HT1080 (cell line): Measurements from ENCODE around the gene FBXL17. TPM values are rescaled to one million over a fixed set of nuclear protein-coding genes. Genes with fewer than 3 reads are reported as not detected.
A peak's percentile ranks its signal among the peaks of the same experiment; 100 is the strongest.

Experiments
- DNase-seq: peaks from one replicate; pipeline ENCODE4 v3.0.0-alpha.2; 2015; ENCODE audit warnings: low read depth
- total RNA-seq: library from RNA; depleted of rRNA; stranded (reverse); fragments of >200 nt; shearing (Covaris generic); gene quantifications from 2 replicates; pipeline ENCODE4 v1.2.3, GENCODE V29; 2014

The FBXL17 gene
- total RNA-seq, 1 experiment from 2014 or later = 6.6 TPM

DNA sequence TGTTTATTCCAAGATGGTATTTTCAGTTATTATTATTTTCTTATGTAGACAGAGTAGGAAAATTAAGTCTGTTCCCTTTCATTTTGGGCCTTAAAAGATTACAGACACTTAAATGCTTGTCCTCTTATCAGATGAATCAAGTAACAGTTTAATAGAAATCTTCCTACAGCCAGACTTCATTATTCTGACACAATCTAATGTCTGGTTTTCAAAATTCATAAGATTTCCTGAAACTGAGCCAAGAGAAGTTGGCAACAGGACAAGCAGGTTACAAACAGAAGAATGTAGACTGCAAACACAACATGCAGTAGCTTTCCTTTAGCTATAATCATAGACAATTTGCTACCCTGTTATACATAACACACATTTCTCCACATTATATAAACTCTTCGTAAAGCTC is 130.5 kb downstream of the FBXL17 start:
- DNase-seq = no peak

DNA sequence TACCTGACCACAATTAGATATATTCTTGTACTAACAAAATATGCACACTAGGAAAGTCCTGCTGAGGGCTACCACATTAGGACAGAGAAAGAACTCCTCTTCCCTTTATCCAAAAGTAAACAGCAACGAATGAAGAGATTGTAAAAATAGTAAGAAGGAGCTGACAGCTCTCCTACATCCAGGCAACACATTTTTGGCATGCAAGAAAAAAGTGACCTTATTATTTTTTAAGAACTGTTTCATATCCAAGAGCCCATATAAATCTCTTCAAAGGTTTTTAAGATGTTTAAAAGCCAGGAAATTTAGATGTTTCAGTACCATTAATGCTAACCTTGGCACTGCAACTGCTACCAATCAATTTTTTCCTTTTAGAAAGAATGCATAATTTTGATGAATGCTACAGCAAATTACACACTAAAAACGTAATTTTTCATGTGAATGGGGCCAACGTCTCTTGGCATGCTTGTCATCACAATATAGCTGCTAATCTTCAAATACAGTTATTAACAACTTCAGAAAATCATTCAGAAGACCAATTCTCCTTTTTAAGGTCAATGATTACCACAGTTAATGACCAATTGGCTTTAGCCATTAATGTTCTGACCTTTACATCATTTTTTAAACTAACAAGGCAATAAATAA is 132.0 kb downstream of the FBXL17 start:
- no peak for DNase-seq

DNA sequence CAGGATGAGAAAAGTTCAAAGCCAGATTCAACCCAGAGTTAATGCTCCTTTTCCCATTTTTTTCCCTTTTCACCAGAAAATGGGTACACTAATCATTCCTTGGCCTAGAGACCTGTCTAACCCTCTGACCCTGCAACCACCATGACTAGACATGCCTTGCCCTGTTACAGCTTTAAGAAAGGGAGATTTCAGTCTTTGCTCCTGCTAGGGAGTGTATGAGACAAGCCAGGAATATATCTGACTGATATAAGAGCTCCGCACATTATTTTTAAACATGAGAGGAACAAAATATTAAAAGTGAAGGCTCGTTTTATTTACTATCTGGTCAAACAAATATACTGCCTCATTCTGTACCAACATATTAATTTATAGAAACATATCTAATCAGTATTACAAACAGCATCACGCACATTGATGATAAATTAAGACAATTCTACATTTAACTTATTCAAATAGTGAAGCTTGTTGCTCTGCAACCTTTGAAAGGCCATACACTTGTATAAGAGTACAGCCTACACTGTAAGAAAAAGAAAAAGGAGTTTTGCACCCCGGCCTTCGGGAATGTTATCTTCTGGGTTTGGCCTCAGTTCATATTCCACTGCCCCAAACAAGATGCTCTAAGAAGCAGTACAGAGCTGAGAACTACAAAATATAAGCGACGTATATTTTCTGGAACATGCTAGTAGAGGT is 132.7 kb downstream of the FBXL17 start:
- DNase-seq = no peak

DNA sequence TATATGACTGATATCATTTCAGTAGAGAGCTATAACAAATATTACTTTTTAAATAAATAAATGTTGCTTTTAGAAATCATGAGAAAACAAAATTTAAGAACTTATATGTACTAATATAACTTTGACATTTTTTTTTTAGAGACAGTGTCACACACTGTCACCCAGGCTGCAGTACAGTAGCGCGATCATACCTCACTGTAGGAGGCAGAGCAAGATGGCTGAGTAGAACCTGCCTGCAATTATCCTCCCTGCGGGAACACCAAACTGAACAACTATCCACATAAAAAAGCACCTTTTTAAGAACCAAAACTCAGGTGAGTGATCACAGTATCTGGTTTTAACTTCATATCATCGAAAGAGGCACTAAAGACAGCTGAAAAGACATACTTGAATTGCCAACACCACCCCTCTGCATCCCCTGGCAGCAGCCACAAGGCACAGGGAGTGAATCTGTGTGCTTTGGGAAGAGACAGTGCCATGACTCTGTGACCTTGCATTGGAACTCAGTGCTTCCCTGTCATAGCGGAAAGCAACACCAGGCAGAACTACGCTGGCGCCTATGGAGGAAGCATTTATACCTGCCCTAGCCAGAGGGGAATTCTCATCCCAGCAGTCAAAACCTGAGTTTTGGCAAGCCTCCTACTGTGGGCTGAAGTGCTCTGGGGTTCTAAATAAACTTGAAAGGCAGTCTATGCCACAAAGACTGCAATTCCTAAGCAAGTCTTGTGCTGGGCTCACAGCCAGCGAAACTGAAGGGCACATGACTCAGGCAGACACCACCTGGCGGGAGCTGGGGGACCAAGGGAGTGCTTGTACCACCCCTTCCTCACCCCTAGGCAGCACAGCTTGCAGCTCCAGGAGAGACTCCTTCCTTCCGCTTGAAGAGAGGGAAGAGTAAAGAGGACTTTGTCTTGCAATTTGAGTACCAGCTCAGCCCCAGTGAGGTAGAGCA is 142.7 kb downstream of the FBXL17 start:
- DNase-seq = peak; percentile 48

DNA sequence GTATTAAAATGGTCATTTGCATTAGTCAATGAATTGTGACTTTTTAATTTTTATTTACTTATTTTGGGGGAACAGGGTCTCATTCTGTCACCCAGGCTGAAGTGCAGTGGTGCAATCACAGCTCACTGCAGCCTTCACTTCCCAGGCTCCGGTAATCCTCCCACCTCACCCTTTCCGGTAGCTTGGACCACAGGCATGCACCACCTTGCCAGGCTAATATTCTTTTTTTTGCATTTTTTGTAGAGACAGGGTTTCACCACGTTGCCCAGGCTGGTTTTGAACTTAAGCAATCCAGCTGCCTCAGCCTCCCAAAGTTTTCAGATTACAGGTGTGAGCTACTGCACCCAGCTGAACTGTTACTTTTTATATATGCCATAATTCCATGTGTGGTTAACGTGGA is 143.4 kb downstream of the FBXL17 start:
- DNase-seq = no peak

DNA sequence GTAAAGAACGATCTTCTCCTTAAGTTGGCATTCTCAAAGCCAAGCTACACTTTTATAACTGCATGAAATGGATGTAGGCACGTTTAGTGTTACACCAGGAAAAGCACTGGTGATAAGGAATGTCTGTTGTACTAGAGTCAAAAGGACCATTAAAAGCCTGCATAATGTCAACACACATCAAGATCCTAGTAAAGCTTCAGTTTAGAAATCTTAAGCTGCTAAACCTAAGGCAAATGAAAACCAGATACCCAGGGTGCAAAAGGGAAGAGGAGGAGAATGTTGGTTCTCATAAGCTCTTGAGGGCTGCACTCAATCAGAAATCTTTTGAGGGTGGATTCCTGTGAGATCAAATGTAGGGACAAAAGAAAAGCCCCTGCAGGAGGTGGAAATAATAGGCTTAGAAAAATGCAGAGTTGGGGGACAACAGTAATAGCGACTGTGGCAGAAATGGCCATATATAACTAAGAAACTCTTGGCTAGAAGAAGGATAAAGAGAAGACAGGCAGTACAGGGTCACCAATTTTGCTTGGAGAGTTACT is 148.2 kb downstream of the FBXL17 start:
- DNase-seq = no peak

DNA sequence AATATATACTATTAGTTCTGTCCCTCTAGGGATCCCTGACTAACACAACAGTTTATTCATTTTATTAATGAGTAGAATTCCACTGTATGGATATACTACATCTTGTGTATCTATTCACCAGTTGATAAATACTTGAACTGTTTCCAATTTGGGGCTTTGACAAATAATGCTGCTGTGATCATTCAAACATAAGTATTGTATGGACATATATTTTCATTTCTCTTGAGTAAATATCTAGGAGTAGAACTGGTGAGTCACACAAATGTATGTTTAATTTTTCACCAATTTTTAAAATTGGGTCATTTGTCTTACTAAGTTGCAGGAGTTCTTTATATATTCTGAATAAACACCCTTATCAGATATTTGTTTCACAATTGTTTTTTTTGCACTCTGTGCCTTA is 149.1 kb downstream of the FBXL17 start:
- no peak for DNase-seq

DNA sequence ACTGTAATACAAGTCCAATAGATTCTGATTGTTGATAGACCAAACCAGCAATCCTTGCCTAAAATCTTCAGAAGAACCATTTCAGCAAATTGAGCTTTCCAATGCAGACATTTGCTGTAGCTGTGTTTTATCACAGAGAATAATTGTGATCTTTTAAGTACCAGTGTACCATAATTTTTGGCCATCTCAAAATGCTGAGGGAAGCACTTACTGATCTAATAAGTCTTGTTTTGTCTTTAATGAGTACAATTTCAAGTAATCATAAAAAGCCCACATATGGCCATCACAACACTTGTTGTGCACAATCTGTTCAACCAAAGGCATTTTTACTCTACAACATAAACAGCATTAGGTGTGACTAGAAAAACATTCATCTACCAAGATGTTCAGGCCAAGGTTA is 159.9 kb downstream of the FBXL17 start:
- no peak for DNase-seq

DNA sequence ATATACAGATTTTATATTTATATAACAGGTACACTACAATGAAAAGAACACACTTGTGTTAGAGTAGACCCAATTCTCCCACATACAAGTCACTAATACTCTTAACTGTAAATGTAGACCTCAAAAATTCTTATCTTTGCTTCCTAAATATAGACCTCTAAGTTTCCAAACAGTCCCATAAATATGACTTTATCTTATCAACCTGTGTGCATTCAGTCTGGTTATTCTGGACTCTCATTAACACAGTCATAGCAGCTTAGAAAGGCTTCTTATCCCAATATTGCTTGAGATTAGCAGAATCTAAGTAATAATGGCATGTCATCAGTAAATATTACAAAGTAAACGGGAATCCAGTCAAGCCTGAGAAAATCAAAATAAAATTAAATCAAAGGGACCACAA is 161.1 kb downstream of the FBXL17 start:
- DNase-seq = no peak

DNA sequence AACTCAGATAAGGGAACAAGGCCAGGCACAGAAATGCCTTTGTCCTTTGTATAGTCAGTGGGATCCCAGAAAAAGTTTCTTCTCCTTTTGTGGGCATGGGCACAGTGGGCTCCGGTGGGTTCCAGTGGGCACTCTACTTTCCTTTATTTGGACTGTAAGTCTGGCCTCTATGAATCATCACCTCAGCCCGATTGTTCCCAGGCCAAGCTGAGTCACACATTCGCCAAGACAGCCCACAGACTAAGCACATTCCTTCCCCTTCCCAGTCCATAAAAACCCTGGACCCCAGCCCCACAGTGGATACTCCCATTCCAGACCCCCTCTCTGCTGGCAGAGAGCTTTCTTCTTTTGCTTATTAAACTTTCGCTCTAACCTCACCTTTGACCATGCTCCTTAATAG is 165.0 kb downstream of the FBXL17 start:
- DNase-seq = peak; percentile 90

DNA sequence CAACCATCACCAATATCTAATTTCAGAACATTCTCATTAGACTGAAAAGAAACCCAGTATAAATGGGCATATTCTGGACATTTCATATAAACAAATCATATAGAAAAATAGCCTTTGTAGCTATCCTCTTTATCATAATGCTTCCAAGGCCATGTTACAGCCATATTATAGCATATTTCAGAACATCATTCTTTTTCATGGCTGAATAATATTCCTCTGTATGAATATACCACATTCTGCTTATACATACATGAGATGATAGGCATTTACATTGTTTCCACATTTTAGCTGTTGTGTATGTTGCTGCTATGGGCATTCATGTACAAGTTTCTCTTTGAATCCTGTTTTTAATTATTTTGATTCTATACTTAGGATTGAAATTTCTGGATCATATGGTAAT is 167.0 kb downstream of the FBXL17 start:
- no peak for DNase-seq

DNA sequence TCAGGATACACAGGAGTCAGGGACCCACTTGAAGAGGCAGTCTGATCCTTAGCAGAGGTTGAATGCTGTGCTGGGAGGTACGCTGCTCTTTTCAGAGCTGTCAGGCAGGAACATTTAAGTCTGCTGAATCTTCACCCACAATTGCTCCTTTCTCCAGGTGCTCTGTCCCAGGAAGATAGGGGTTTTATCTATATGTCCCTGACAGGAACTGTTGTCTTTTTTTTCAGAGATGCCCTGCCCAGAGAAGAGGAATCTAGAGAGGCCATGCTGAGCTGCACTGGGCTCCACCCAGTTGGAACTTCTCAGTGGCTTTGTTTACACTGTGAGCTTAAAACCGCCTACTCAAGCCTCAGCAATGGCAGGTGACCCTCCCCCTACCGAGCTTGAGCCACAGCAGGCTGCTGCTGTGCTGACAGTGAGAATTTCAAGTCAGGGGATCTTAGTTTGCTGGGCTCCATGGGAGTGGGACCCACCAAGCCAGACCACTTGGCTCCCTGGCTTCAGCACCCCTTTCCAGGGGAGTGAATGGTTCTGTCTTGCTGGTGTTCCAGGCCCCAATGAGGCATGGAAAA is 169.0 kb downstream of the FBXL17 start:
- DNase-seq = peak; percentile 3

DNA sequence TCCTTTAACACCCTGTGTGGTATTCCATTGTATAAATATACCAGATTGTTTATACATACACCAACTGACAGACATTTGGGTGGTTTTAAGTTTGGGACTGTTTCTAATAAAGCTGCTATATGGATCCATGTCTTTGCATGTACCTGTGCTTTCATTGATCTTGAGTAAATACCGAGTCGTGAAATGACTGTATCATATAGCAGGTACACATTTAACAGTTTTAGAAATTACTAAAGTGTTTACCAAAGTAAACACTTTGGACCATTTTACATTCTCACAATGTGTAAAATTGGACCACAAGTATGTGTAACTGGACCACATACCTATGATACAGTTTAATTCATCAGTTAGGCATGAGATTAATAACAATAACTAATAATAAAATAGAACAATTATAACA is 175.2 kb downstream of the FBXL17 start:
- no peak for DNase-seq

DNA sequence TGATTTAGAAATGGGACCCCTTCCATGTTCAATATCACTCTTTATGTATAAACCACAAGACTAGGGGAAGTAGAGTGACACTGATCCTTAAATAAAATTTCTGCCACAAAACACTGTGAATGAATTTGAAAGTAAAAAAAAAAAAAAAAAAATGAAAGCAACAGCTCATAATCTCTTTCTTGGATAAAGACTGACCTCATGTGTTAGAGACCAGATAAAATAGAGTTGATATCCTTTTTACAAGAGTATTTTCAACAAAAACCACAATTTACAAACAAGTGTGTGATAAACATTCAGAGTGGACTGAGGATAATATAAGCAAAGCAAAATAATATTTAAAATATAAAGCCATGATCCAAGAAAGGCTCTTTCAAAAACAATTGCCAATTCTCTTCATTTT is 180.2 kb downstream of the FBXL17 start:
- DNase-seq = no peak

DNA sequence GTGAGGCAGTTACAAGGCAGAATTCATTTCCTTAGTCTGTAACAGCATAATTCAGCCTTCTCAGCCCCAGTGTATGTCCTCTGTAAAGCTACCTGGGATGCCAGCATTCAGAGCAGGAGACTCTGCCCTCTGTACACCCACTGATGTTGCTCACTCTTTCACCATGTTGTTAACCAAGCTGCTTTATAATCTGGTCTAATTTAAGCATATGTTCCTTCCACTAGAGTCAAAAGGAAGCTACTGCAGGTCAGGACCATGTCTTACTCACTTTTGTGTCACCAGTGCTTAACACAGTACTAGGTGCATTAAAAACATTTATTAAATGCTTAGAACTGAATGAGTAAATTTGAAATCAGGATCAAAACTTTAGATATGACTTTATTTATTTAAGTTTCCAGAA is 185.6 kb downstream of the FBXL17 start:
- no peak for DNase-seq

DNA sequence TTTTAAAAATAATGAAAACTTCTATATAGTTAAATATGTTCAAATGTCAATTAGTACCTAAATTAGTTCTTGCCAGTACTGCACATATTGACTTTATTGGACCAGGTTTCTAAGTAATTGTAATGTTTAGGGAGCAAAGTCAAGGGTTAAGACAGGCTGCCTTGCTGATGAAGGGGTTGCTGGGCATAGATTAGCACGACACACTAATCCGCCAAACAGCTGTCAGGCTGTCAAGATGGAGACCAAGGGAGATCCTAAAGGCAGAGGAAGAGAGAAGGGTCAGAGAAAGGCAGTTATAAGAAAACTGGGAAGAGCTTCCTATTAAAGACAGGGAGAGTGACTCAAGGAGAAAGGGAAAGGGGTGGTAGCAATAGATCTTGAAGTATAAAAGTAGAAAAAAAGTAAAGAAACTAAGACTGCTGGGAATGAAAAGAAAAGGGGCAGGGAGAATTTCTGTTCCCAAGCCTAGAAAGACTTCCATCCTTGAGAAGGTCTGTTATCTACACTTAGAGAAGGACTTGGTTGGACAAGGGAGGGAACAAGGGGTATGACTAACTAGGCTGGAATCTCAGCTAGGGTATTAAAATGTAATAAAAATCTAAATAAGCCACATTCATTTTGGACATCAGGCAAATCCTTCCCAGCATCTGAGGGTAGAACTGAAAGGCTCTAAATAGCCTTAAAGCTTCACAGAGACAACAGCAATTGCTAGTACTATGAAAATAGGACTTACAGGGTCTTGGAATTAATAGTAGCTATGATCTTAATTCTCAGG is 188.7 kb downstream of the FBXL17 start:
- peak; percentile 77 for DNase-seq

DNA sequence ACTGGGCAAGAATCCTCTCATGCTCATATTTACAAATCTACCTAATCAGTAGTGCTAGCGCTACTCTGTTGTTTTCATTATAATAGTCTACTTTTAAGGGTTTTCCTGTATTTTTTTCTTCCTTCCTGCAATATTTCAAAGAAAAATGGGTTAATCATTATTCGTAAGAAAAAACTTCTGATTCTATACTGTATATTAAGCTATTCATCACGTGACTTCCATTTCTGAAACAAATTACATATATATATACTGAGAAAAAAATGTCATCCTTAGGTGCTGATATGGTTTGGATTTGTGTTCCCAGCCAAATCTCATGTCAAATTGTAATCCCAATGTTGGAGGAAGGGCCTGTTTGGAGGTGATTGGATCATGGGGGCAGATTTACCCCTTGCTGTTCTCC is 197.0 kb downstream of the FBXL17 start:
- DNase-seq = no peak

DNA sequence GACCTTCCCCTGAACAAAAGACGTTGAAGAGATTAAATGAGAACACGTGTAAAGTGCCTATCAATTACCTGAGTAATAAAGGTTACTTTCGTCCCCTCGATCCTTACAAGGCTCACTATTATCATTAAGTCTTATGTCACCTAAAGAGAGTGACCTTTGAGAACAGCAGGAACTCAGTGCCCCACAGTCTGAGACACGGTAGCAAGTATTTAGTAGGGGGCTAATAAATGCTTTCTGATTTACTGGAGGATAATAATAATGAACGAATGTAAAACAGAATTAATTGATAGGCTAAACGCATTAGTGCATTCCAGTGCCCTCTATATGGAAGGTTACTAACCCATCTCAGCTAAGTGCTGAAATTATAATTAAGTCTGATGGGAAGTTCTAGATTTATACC is 199.9 kb downstream of the FBXL17 start:
- no peak for DNase-seq

DNA sequence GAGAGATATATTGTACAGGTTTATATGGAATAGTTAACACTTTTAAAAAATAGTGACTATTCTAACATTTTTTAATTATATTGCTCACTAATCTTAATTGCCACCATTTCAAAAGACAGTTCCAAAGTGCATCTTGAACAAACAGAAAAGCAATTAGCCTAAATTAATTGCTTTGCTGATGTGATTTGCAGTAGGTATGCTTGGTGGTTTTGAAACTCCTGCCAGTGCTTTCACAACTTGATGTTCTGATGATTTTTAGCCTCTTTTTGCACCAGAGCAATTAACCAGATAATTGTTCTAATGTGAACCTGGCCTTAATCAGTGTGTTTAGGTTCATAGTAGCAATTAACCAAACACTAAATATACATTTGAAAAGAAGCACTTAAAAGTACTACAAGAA is 207.6 kb downstream of the FBXL17 start:
- no peak for DNase-seq

DNA sequence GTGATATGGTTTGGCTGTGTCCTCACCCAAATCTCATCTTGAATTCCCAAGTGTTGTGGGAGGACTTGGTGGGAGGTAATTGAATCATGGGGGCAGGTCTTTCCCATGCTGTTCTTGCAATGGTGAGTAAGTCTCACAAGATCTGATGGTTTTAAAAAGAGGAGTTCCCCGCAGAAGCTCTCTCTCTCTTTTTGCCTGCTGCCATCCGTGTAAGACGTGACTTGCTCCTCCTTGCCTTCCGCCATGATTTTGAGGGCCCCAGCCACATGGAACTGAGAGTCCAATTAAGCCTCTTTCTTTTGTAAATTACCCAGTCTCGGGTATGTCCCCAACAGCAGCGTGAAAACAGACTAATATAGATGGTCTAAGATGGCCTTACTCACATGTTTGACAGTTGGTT is 210.1 kb downstream of the FBXL17 start:
- no peak for DNase-seq

DNA sequence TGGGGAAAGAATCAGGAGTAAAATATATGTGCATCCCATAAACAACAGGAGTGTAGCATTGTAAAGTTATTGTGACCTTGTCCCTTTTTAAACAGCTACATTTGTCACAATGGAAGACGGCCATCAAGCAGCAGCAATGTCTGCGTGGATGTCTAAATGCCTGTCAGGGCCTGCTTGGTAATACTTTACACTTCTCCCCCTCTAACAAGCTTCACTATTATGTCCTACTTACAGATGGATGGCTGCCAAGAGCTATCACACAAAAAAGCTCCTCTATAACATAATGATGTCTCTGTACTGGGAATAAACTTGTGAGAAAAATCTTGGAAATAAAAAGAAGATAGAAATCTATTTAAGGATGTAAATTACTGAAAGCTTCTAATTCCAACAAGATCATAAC is 213.0 kb downstream of the FBXL17 start:
- no peak for DNase-seq
